Neural cell (in vitro differentiated cells): Measurements from ENCODE around the gene PHACTR3. TPM values are rescaled to one million over a fixed set of nuclear protein-coding genes. Genes with fewer than 3 reads are reported as not detected.

Source experiments
- H2AFZ ChIP-seq: fragments of 200-600, 300-800 bp; sonication (generic), shearing (Covaris generic); 2 replicates; pipeline ENCODE4 v1.6.0; 2014; ENCODE audit warnings: low read depth, mild to moderate bottlenecking, antibody characterized with exemption, low read length, moderate library complexity
- H3F3A ChIP-seq: fragments of 200-600 bp; shearing (Covaris generic); 2 replicates; pipeline ENCODE4 v1.6.1; 2016; ENCODE audit warnings: mild to moderate bottlenecking, moderate library complexity, mixed read lengths, antibody characterized with exemption, low read length; ENCODE audit not compliant: insufficient read depth, poor library complexity, severe bottlenecking
- H3K27ac ChIP-seq: fragments of 200-600, 300-800 bp; sonication (generic), shearing (Covaris generic); 2 replicates; pipeline ENCODE4 v1.5.1; 2014; ENCODE audit warnings: mild to moderate bottlenecking, low read length, moderate library complexity
- H3K27me3 ChIP-seq: fragments of 300-800, 200-600 bp; sonication (generic), shearing (Covaris generic); 2 replicates; pipeline ENCODE4 v1.6.0; 2014; ENCODE audit warnings: mild to moderate bottlenecking, low read depth, low read length, moderate library complexity; ENCODE audit not compliant: insufficient read depth
- H3K36me3 ChIP-seq: fragments of 300-800, 200-600 bp; sonication (generic), shearing (Covaris generic); 2 replicates; pipeline ENCODE4 v1.5.1; 2014; ENCODE audit warnings: mild to moderate bottlenecking, antibody characterized with exemption, low read length, moderate library complexity; ENCODE audit not compliant: insufficient read depth
- H3K4me2 ChIP-seq: fragments of 300-800, 200-600 bp; sonication (generic), shearing (Covaris generic); 2 replicates; pipeline ENCODE4 v1.6.0; 2014; ENCODE audit warnings: mild to moderate bottlenecking, low read length
- H3K4me3 ChIP-seq: fragments of 300-800, 200-600 bp; sonication (generic), shearing (Covaris generic); 2 replicates; pipeline ENCODE4 v1.5.1; 2014; ENCODE audit warnings: mild to moderate bottlenecking, low read length, moderate library complexity
- H3K79me2 ChIP-seq: fragments of 200-600 bp; shearing (Covaris generic); replicated peaks from 2 replicates; pipeline ENCODE4 v1.6.0; 2014; ENCODE audit warnings: mild to moderate bottlenecking, low read length, moderate library complexity; ENCODE audit not compliant: insufficient read depth
- H3K9ac ChIP-seq: fragments of 300-800, 200-600 bp; sonication (generic), shearing (Covaris generic); 2 replicates; pipeline ENCODE4 v1.6.1; 2016; ENCODE audit warnings: mild to moderate bottlenecking, low read length, mixed read lengths
- H3K9me2 ChIP-seq: fragments of 200-600 bp; shearing (Covaris generic); 2 replicates; pipeline ENCODE4 v1.6.1; 2016; ENCODE audit warnings: mild to moderate bottlenecking, low read length, mixed read lengths; ENCODE audit not compliant: insufficient read depth
- H3K9me3 ChIP-seq: fragments of 200-600, 300-800 bp; sonication (generic), shearing (Covaris generic); 2 replicates; pipeline ENCODE4 v1.6.1; 2016; ENCODE audit warnings: mild to moderate bottlenecking, mixed run types, low read length, moderate library complexity, mixed read lengths
- H4K20me1 ChIP-seq: fragments of 200-600 bp; shearing (Covaris generic); 2 replicates; pipeline ENCODE4 v1.6.1; 2016; ENCODE audit warnings: mild to moderate bottlenecking, mixed run types; ENCODE audit not compliant: insufficient read depth
- EP300 ChIP-seq: fragments of 450-650 bp; conservative IDR thresholded peaks from 2 replicates; pipeline ENCODE4 v1.6.1; 2014; ENCODE audit warnings: antibody characterized with exemption, mild to moderate bottlenecking, moderate library complexity; ENCODE audit not compliant: poor library complexity, severe bottlenecking
- EZH2 ChIP-seq: fragments of 200-600, 300-800 bp; shearing (Covaris generic), sonication (generic); IDR thresholded peaks from 2 replicates; pipeline ENCODE4 v1.6.1; 2014; ENCODE audit warnings: antibody characterized with exemption, low read length, borderline replicate concordance, mild to moderate bottlenecking; ENCODE audit not compliant: insufficient read depth, poor library complexity, severe bottlenecking
- MXI1 ChIP-seq: fragments of 450-650 bp; conservative IDR thresholded peaks from 2 replicates; pipeline ENCODE4 v1.6.1; 2014; ENCODE audit warnings: antibody characterized with exemption, mild to moderate bottlenecking; ENCODE audit not compliant: poor library complexity, severe bottlenecking
- POLR2AphosphoS5 ChIP-seq: IDR thresholded peaks from 2 replicates; pipeline ENCODE4 v1.6.1; 2012
- RAD21 ChIP-seq: fragments of 450-650 bp; conservative IDR thresholded peaks from 2 replicates; pipeline ENCODE4 v1.6.1; 2014; ENCODE audit warnings: antibody characterized with exemption, mild to moderate bottlenecking, moderate library complexity
- REST ChIP-seq: IDR thresholded peaks from 2 replicates; pipeline ENCODE4 v1.6.1; 2012; ENCODE audit warnings: borderline replicate concordance
- SMC3 ChIP-seq: fragments of 450-650 bp; conservative IDR thresholded peaks from 2 replicates; pipeline ENCODE4 v1.6.1; 2014; ENCODE audit warnings: antibody characterized with exemption, mild to moderate bottlenecking, moderate library complexity; ENCODE audit not compliant: poor library complexity
- TAF1 ChIP-seq: IDR thresholded peaks from 2 replicates; pipeline ENCODE4 v1.6.1; 2012; ENCODE audit warnings: low read depth
- polyA plus RNA-seq: library from polyadenylated mRNA; depleted of rRNA; stranded (reverse); fragments of >200 nt; gene quantifications from 2 replicates; pipeline ENCODE4 v1.2.3, GENCODE V29; 2014
- TF ChIP-seq, protein P1 (sequence below): fragments of 450-650 bp; IDR thresholded peaks from 2 replicates; pipeline ENCODE4 v1.5.1; 2014; ENCODE audit warnings: antibody characterized with exemption, mild to moderate bottlenecking, moderate library complexity; ENCODE audit not compliant: poor library complexity, severe bottlenecking

PHACTR3 gene
- polyA plus RNA-seq, 1 donor from 2014 or later: 1.3 TPM

GRCh38 chr20:59754551-59754950 is 150.2 kb downstream of the PHACTR3 start:
- Histone ChIP-seq H3K79me2 (no peaks in the 10 kb centered on the region), H3K9me3 (peaks cover 10% of the 10 kb centered on the region), H3K27me3 (no peaks in the 10 kb centered on the region), H3K9ac (no peak overlapping the region), H3K36me3 (no peaks in the 10 kb centered on the region), H3K9me2 (no peaks in the 10 kb centered on the region), H3K4me3 (no peak overlapping the region), H3F3A (no peaks in the 10 kb centered on the region), H2AFZ (no peak overlapping the region), H3K4me2 (no peak overlapping the region), H3K27ac (no peak overlapping the region), H4K20me1 (no peaks in the 10 kb centered on the region)
- TF ChIP-seq MXI1 (no peak), REST (no peak), SMC3 (no peak)

DNA sequence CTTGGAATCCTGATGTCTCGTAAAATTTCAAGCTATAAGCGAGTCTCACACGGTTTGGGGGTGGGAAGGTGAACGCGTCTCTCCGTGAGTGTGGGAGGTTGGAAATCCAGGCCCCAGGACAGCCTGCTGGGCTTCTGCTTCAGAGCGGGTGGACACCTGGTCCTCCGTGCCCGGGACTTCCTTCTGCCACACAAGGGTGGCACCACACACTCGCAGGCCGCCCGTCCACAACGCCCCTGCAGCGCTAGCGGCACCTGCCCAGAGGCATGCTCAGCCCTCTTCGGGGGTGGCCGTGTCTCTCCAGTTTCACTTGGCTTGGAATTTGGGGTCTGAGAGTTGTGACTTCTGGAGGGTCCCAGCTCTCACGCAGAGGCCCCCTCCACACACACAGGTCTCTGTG is 151.9 kb downstream of the PHACTR3 start:
- H3K36me3 ChIP-seq: no peaks in the 10 kb centered on the region
- no peak overlapping the region for H2AFZ ChIP-seq
- no peak overlapping the region for H3K9ac ChIP-seq
- H3K9me3 ChIP-seq: peaks cover 15% of the 10 kb centered on the region
- no peak overlapping the region for H3K4me3 ChIP-seq
- H3K27me3 ChIP-seq: no peaks in the 10 kb centered on the region
- no peaks in the 10 kb centered on the region for H3K9me2 ChIP-seq
- H3K27ac ChIP-seq: no peak overlapping the region
- H3K4me2 ChIP-seq: no peak overlapping the region
- H4K20me1 ChIP-seq: no peaks in the 10 kb centered on the region
- TF ChIP-seq TAF1 (no peak), MXI1 (no peak), RAD21 (no peak), EP300 (no peak), SMC3 (no peak), REST (no peak), EZH2 (no peak), POLR2AphosphoS5 (no peak)
- TF ChIP-seq, protein P1, sequence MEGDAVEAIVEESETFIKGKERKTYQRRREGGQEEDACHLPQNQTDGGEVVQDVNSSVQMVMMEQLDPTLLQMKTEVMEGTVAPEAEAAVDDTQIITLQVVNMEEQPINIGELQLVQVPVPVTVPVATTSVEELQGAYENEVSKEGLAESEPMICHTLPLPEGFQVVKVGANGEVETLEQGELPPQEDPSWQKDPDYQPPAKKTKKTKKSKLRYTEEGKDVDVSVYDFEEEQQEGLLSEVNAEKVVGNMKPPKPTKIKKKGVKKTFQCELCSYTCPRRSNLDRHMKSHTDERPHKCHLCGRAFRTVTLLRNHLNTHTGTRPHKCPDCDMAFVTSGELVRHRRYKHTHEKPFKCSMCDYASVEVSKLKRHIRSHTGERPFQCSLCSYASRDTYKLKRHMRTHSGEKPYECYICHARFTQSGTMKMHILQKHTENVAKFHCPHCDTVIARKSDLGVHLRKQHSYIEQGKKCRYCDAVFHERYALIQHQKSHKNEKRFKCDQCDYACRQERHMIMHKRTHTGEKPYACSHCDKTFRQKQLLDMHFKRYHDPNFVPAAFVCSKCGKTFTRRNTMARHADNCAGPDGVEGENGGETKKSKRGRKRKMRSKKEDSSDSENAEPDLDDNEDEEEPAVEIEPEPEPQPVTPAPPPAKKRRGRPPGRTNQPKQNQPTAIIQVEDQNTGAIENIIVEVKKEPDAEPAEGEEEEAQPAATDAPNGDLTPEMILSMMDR: no peak
- H3K79me2 ChIP-seq: no peaks in the 10 kb centered on the region
- no peaks in the 10 kb centered on the region for H3F3A ChIP-seq
